ENCODE data around the gene PPP1R12B.

Gene PPP1R12B

DNA sequence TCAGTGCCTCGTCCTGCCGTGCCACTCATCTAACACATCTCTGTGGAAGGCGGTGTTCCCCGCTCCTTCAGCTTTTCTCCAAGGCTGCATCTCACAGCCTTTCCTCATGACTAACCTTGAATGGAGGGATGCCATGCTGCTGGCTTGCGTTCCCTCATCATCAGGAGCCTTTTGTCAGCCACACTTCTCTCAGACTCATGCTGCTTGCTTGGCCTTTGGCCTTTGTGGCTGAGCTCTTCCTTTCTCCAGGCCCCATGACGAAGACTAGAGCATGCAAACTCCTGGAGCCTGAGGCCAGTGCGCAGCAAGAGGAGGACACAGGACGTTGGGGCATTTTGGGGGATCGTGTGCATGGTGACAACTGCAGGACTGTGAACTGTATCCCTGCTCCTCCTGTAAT lies 291.0 kb downstream of the PPP1R12B start:
- DNase-seq = no peak

DNA sequence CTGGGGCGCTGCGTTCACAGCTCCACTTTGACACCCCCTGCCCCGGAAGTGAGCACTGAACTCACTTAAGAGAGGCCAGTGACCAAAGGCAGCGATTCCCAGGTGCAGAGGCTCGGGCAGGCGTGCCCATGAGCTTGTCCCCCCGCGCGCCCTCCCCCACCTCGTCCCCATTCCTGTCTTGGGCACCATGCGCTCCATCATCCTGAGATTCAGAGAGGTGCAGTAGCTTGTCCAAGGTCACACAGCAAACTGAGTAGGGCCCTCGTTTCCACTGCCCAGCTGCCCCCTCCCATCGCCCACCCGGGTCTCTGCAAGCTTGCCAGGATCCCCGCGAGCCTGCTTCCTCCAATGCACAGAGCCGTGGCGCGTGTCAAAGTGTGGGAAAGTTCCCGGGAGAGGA lies 293.7 kb downstream of the PPP1R12B start:
- no peak for DNase-seq

All from NCI-H524 treated with DMSO at 0.1 percent for 48 hours (cell line).